ENCODE results near the gene PPM1N.
A peak's percentile ranks its signal among the peaks of the same experiment; 100 is the strongest.

Gene PPM1N

DNA sequence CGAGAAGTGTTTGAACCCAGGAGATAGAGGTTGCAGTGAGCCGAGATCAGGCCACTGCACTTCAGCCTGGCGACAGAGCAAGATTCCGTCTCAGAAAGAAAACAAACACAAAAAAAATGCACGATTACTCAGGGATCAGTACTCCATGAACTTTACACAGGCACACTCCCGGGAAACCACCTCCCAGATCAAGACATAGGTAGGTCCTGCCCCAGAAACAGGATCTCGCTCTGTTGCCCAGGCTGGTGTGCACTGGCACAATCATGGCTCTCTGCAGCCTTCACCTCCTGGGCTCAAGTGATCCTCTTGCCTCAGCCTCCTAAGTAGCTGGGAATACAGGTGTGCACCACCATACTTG lies 20.2 kb downstream of the PPM1N start:
- TF ChIP-seq, protein P1, sequence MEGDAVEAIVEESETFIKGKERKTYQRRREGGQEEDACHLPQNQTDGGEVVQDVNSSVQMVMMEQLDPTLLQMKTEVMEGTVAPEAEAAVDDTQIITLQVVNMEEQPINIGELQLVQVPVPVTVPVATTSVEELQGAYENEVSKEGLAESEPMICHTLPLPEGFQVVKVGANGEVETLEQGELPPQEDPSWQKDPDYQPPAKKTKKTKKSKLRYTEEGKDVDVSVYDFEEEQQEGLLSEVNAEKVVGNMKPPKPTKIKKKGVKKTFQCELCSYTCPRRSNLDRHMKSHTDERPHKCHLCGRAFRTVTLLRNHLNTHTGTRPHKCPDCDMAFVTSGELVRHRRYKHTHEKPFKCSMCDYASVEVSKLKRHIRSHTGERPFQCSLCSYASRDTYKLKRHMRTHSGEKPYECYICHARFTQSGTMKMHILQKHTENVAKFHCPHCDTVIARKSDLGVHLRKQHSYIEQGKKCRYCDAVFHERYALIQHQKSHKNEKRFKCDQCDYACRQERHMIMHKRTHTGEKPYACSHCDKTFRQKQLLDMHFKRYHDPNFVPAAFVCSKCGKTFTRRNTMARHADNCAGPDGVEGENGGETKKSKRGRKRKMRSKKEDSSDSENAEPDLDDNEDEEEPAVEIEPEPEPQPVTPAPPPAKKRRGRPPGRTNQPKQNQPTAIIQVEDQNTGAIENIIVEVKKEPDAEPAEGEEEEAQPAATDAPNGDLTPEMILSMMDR (IDR thresholded peaks at IDR 0.05): no peak

GRCh38 chr19:45522010-45522941 lies 24.0 kb downstream of the PPM1N start:
- TF ChIP-seq, protein P1 (IDR thresholded peaks at IDR 0.05): no peak

GRCh38 chr19:45523642-45524256 lies 25.5 kb downstream of the PPM1N start:
- TF ChIP-seq, protein P1 (IDR thresholded peaks at IDR 0.05): peak; percentile 66

DNA sequence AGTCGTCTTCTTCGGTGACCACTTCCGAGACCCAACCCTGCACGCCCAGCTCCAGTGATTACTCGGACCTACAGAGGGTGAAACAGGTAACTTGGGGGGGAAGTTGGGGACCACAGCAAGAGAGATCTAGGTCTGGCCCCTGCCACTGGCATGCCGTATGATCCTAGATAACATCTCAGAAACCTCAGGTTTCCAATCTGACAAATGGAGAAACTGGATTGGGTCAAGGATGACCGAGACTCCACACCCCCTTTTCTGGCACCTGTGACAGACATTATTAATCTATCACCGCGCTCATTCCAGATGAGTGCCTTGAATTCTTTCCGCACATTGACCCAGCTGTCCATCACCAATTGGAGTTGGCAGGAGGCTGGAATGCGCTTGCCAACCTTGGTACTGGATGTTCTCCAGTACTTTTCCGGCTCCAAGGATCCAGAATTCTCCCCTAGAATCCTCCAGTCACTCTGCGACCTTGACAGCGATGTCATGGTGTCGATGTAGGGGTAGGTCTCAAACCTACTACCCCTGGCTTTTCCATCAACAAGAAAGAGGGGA lies 26.4 kb downstream of the PPM1N start:
- TF ChIP-seq, protein P1 (IDR thresholded peaks at IDR 0.05): no peak

- TF ChIP-seq, protein P1 (IDR thresholded peaks at IDR 0.05): no peak
These were observed 27.9 kb downstream of the PPM1N start for GRCh38 chr19:45526143-45526542.

DNA sequence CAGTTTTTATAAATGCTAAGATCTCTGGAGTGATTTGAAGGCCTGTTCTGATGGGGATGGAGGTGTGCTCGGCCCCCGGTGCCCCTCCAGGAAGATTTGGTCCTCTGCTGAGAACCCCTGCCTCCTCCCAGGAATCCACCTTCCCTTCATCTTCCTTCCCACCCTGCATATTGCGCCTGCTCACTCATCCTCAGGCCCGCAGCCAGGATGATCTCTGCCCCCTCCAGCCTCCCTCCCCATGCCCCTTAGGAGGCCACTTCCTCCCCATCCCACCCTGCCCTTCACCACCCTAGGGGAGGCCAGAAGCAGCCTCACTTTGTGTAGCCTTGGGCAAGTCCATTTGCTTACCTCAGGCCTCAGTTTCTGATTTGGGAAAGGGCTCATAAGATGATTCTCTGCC lies 28.7 kb downstream of the PPM1N start:
- TF ChIP-seq, protein P1 (IDR thresholded peaks at IDR 0.05): no peak

- TF ChIP-seq, protein P1 (IDR thresholded peaks at IDR 0.05): no peak
These were observed 29.5 kb downstream of the PPM1N start for GRCh38 chr19:45527731-45528130.

Data from LNCAP (cell line).